Measurements from ENCODE around the gene GBX2.

DNA sequence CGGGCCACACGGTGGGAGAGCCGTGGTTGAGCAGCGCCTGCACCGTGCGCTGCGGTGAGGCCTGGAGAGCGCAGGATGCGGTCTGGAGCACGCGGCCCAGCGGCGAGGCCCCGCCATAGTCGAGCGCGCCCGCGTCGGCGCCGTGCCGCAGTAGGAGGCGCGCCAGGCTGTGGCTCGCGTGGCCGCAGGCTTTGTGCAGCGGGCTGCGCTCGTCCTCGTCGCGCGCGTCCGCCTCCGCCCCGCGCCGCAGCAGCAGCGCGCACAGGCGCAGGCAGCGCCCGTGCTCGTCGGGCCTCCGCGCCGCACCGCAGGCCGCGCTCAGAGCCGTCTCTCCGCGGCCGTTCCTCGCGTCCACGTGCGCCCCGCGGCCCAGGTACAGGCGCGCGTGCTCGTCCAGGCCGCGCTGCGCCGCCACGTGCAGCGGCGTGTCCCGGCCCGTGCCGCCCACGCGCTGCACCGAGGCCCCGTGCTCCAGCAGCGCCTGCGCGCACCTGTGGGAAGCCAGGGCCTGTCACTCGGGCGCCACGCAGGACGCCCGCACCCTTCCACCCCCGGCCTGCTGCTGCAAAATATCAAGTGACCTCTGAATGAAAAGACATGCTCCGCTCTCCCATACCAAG is 46.3 kb upstream of the GBX2 start:
- TF ChIP-seq EZH2phosphoT487 (IDR thresholded peaks at IDR 0.05; ENCODE audit: insufficient read depth, low read depth) (no peak), EZH2 (IDR thresholded peaks at IDR 0.05; ENCODE audit: insufficient read depth, poor library complexity, severe bottlenecking) (no peak)
